ENCODE data around the gene GUK1. TPM values are rescaled to one million over a fixed set of nuclear protein-coding genes. Genes with fewer than 3 reads are reported as not detected.

Gene GUK1
- 183 TPM for total RNA-seq (2013)
- polyA plus RNA-seq (100 to 1,000 TPM; 262 to 391 (median 316) TPM), polyA minus RNA-seq (295 and 301 TPM in 2 replicates), total RNA-seq (23.0 to 91.1 (median 72.3) reads per million in 11 experiments)

- Histone ChIP-seq H3K27me3 (ENCODE audit: control insufficient read depth in 2 of 2, insufficient read depth in 2 of 2, low read length in 2 of 2) (no peaks in the 10 kb centered on the region), H2AFZ (ENCODE audit: insufficient read depth, low read depth, low read length, poor library complexity, severe bottlenecking) (peak within 1 kb of the TSS; percentile 69), H3K9ac (ENCODE audit: insufficient read depth, low read length, poor library complexity, severe bottlenecking) (peak within 1 kb of the TSS; percentile 96), H3K4me1 (ENCODE audit: control insufficient read depth in 1 of 2, insufficient read depth in 2 of 2, low read length in 2 of 2) (peaks cover 32 to 45% of the 10 kb centered on the region in 2 donors), H3K9me3 (replicated peaks in 1 of 2; ENCODE audit: control insufficient read depth in 1 of 2, insufficient read depth in 1 of 2, low read length in 2 of 2) (no peaks in the 10 kb centered on the region), H3K4me3 (replicated peaks in 1 of 3; ENCODE audit: low read depth in 2 of 3, low read length in 3 of 3) (peak within 1 kb of the TSS; percentile 72 to 97 (median 76)), H3K36me3 (replicated peaks in 1 of 2; ENCODE audit: control insufficient read depth in 1 of 2, insufficient read depth in 2 of 2, low read length in 2 of 2) (peaks cover under 1 to 4% of the 10 kb centered on the region in 2 donors), H3K79me2 (ENCODE audit: insufficient read depth, low read length) (peaks cover 51% of the 10 kb centered on the region), H4K20me1 (ENCODE audit: insufficient read depth, low read length) (peaks cover 48% of the 10 kb centered on the region), H3K27ac (ENCODE audit: low read depth in 1 of 2, low read length in 2 of 2) (peak within 1 kb of the TSS; percentile 90 to 92), H3K4me2 (replicated peaks; ENCODE audit: extremely low read depth, low read length, poor library complexity, severe bottlenecking) (peak within 1 kb of the TSS; percentile 97)
- Mint-ChIP-seq H3K27ac (peak within 1 kb of the TSS; percentile 96 to 99 (median 99)), H3K36me3 (peaks cover 4 to 18% of the 10 kb centered on the region in 2 donors), H3K9me3 (no peaks in the 10 kb centered on the region), H3K4me3 (peak within 1 kb of the TSS; percentile 93 to 94), H3K27me3 (ENCODE audit: low read depth in 3 of 3) (peaks cover 1 to 6% (median 2%) of the 10 kb centered on the region in 3 donors), H3K4me1 (peaks cover 53% of the 10 kb centered on the region)
- DNase-seq = peak; percentile 100
- whole genome bisulfite sequencing (ENCODE audit: insufficient coverage) = under 1% methylated on average over 95 of the region's 95 CpGs
- TF ChIP-seq CTCF (IDR thresholded peaks at IDR 0.05) = no peak
- intact Hi-C loops (cut with micrococcal nuclease) = loop anchor here (1.0 to 10.0 kb wide), 8 partner anchors 25 to 345 kb away; partner anchors contain the start of genes MRPL55 (in 2 of the 2), TRIM11 (in 2 of the 2), IBA57 (in 1 of the 2) and RNF187 (in 1 of the 2)
Observed at GRCh38 chr1:228139931-228140723, at the start of gene GUK1. Gene GUK1, plus strand, starts transcription at chr1:228140279. Its CDS starts 24 bp downstream, at chr1:228140303.

GRCh38 chr1:228090613-228091081, 49.4 kb upstream of the GUK1 start:
- H3K27me3 ChIP-seq (ENCODE audit: control insufficient read depth in 2 of 2, insufficient read depth in 2 of 2, low read length in 2 of 2) = no peaks in the 10 kb centered on the region
- peaks cover 64 to 78% of the 10 kb centered on the region in 2 donors for H3K4me1 ChIP-seq (ENCODE audit: control insufficient read depth in 1 of 2, insufficient read depth in 2 of 2, low read length in 2 of 2)
- peaks cover 9 to 15% of the 10 kb centered on the region in 2 donors for H3K9me3 ChIP-seq (replicated peaks in 1 of 2; ENCODE audit: control insufficient read depth in 1 of 2, insufficient read depth in 1 of 2, low read length in 2 of 2)
- peak overlapping the region; percentile 88 to 100 (median 99) for H3K27ac Mint-ChIP-seq
- 0% methylated on average over 1 of the region's 2 CpGs for WGBS (ENCODE audit: insufficient coverage)
- peaks cover 75% of the 10 kb centered on the region for H3K4me1 Mint-ChIP-seq
- H3K4me3 ChIP-seq (replicated peaks in 1 of 3; ENCODE audit: low read depth in 2 of 3, low read length in 3 of 3) = peak overlapping the region in 1 of 3 experiments; percentile 64
- H3K4me2 ChIP-seq (replicated peaks; ENCODE audit: extremely low read depth, low read length, poor library complexity, severe bottlenecking) = peak overlapping the region; percentile 71
- no peak for TF ChIP-seq CTCF (IDR thresholded peaks at IDR 0.05)
- H3K79me2 ChIP-seq (ENCODE audit: insufficient read depth, low read length) = peaks cover 100% of the 10 kb centered on the region
- intact Hi-C loops (cut with micrococcal nuclease) = no loop called here
- H3K4me3 Mint-ChIP-seq = no peak overlapping the region
- peak overlapping the region; percentile 53 for H3K9ac ChIP-seq (ENCODE audit: insufficient read depth, low read length, poor library complexity, severe bottlenecking)
- peaks cover 100% of the 10 kb centered on the region for H4K20me1 ChIP-seq (ENCODE audit: insufficient read depth, low read length)
- peaks cover 0 to 5% (median 4%) of the 10 kb centered on the region in 3 donors for H3K27me3 Mint-ChIP-seq (ENCODE audit: low read depth in 3 of 3)
- H3K36me3 Mint-ChIP-seq = peaks cover 40 to 57% of the 10 kb centered on the region in 2 donors
- no peak overlapping the region for H2AFZ ChIP-seq (ENCODE audit: insufficient read depth, low read depth, low read length, poor library complexity, severe bottlenecking)
- peak in 1 of 3 donors; percentile 51 for DNase-seq
- peak overlapping the region; percentile 94 to 95 for H3K27ac ChIP-seq (ENCODE audit: low read depth in 1 of 2, low read length in 2 of 2)
- H3K36me3 ChIP-seq (replicated peaks in 1 of 2; ENCODE audit: control insufficient read depth in 1 of 2, insufficient read depth in 2 of 2, low read length in 2 of 2) = peaks cover 2 to 44% of the 10 kb centered on the region in 2 donors
- peaks cover 5 to 16% (median 10%) of the 10 kb centered on the region in 7 donors for H3K9me3 Mint-ChIP-seq
